ENCODE measurements around the gene LAMA5. TPM values are rescaled to one million over a fixed set of nuclear protein-coding genes. Genes with fewer than 3 reads are reported as not detected.

The LAMA5 gene
- total RNA-seq, 1 donor from 2014 or later = 240 TPM

DNA sequence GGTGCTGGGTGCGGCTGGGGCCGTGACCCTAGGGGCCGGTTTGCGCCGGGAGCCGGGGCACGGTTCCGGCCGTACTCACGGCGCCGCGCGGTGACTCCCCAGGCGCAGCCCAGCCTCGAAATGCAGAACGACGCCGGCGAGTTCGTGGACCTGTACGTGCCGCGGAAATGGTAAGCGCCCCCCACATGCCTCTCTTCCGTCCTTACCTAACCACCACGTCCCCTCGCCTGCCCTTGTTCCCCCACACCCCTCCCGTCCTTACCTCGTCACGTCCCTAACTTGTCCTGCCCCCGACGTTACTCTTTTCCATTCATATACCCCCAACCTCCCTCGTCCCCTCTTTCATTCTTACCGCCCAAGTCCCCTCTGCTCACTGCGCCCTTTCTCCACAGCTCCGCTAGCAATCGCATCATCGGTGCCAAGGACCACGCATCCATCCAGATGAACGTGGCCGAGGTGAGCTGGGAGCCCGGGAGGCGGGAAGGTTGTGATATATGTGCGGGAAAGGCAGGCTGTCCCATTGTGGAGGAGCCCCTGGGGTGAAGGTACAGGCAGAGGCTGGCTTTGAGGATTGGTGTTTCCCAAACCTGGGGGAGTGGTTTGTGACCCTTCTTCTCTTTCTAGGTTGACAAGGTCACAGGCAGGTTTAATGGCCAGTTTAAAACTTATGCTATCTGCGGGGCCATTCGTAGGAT lies 20.3 kb upstream of the LAMA5 start:
- no peak for TF ChIP-seq CTCF (conservative IDR thresholded peaks at IDR 0.05; ENCODE audit: low read depth, low read length)
- DNase-seq (ENCODE audit: low read depth) = no peak
- peak overlapping the region; percentile 99 for H3K4me3 ChIP-seq (ENCODE audit: low read depth, low read length)

DNA sequence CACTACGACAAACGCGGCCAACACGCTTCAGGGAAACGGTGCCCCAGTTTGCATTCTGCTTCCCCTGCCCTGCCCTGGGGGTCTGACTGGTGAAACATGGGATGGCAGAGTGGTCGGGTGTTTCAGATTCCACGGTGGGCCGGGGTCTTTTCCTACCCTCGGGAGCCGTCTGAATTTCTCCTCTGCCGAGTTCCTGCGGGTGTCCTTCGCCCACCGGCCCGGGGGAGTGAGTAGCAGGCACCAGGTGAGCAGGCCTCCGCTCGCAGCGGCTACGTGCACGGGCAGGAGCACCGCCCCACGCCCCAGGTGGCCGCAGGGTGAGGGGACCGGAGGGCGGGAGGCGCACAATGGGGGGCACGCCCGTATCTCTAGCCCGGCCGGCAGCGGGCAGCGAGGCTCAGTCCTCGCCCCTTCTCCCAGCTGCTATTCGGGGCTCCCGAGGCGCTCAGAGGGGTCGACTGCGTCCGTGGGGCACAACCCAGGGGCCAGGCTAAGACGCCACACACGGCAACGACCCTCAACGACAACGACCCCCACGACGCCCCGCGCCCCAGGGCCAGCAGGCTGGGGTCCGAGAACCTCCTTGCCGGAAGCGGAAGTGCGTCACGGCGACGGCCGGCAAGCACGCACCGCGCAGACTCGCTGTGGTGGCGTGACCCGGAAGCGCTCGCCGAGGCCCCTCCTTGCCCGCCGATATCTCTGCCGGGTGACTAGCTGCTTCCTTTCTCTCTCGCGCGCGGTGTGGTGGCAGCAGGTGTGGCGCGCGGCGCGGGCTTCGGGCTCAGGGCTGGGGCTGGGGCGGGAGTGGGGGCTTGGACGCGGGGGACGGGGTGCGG lies 19.5 kb upstream of the LAMA5 start, which contains the start of gene RPS21:
RPS21 (plus strand) TSS at position 721 of the 836 bp plus-strand sequence. CDS start 236 bp downstream, outside the sequence.
- TF ChIP-seq CTCF (conservative IDR thresholded peaks at IDR 0.05; ENCODE audit: low read depth, low read length) = no peak
- H3K4me3 ChIP-seq (ENCODE audit: low read depth, low read length) = peak within 1 kb of the TSS; percentile 99
- no peak for DNase-seq (ENCODE audit: low read depth)

GRCh38 chr20:62382306-62383198 lies 15.4 kb upstream of the LAMA5 start:
- no peak for DNase-seq (ENCODE audit: low read depth)

DNA sequence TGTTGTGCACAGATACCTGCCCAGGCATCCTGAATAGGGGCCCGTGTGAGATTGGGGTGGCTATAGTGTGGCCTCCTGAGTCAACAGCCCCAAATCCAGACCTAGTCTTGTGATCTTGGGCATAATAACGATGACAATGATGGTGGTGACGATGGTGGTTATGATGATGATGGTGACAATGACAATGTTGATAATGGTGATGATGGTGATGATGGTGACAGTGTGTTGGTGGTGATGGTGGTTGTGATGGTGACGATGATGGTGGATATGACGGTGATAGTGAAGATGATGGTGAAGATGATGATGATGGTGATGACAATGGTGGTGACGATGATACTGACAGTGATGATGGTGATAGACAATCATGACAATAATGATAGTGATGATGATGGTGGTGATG lies 14.7 kb upstream of the LAMA5 start:
- H3K4me3 ChIP-seq (ENCODE audit: low read depth, low read length) = no peak overlapping the region
- no peak for TF ChIP-seq CTCF (conservative IDR thresholded peaks at IDR 0.05; ENCODE audit: low read depth, low read length)
- DNase-seq (ENCODE audit: low read depth) = no peak

More at GRCh38 chr20:62382306-62383198, 15.4 kb upstream of the LAMA5 start:
- TF ChIP-seq CTCF (conservative IDR thresholded peaks at IDR 0.05; ENCODE audit: low read depth, low read length) = peak; percentile 91
- no peak overlapping the region for H3K4me3 ChIP-seq (ENCODE audit: low read depth, low read length)

DNA sequence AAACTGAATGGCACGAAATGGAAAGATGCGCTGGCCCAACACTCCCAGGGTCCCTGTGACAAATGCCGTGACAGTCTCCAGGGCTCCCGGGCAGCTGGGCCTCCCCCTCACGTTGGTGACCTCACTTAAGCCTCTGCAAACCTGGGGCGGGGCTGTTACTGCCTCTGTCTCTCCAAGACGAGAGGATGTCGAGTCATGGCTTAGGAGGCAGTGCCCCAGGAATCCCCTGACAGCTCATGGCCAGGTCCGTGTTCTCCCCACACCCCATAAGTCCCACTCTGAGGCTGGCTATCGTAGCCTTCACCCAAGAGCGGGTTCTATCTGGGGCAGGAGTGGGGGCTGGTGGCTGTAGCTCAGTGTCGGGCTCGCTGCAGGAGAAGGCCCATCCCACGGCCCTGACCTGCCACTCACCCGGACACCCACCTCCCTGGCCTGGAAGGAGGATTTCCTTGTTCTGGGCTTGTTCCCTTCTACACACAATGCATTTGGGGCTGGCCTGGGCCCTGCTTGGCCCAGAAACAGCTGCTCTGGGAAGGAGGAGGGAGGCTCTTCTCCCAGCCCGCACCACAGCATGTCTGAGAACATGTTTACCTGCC lies 14.2 kb upstream of the LAMA5 start:
- no peak for DNase-seq (ENCODE audit: low read depth)
- H3K4me3 ChIP-seq (ENCODE audit: low read depth, low read length) = no peak overlapping the region
- no peak for TF ChIP-seq CTCF (conservative IDR thresholded peaks at IDR 0.05; ENCODE audit: low read depth, low read length)

DNA sequence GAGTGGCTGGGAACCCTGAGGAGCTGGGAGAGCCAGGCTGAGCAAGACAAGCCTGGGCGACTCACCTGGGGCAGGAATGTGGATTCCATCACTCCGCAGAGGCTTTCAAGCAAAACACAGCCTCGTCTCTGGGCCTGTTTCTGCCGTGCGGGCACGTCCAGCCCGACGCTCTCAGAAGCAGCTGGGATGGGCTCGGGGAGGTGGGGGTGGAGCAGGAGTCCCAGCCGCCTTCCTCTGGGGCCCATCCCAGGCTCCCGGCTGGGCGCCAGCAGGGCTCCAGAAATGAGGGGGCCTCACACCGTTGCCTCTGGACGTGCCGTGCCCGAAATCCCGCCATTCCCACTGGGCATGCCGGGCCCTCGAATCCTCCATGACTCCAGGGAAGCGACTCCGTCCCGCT lies 11.1 kb upstream of the LAMA5 start:
- TF ChIP-seq CTCF (conservative IDR thresholded peaks at IDR 0.05; ENCODE audit: low read depth, low read length) = no peak
- DNase-seq (ENCODE audit: low read depth) = no peak
- H3K4me3 ChIP-seq (ENCODE audit: low read depth, low read length) = no peak overlapping the region

All from epithelial cell of proximal tubule (primary cell).